ENCODE results near the gene PTPRG.

Gene PTPRG

DNA sequence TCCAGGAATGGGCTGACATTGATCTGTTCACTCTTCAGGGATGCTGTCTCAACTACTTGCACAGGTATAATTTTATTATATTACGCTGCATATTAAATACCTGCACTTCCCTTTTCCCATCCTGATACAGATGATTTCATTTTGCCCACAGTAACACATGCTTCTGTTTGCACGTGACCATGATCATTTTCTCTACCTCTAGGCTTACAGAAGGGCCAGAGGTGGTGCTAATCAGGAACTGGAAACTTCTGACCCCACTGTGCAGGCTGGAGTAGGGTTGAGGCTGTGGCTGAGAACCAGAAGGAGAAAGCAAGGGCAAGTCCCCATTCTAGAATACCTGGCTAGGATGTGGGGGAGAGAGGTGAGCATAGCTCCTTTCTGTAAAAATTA lies 304.8 kb downstream of the PTPRG start:
- DNase-seq (ENCODE audit: low spot score): no peak

DNA sequence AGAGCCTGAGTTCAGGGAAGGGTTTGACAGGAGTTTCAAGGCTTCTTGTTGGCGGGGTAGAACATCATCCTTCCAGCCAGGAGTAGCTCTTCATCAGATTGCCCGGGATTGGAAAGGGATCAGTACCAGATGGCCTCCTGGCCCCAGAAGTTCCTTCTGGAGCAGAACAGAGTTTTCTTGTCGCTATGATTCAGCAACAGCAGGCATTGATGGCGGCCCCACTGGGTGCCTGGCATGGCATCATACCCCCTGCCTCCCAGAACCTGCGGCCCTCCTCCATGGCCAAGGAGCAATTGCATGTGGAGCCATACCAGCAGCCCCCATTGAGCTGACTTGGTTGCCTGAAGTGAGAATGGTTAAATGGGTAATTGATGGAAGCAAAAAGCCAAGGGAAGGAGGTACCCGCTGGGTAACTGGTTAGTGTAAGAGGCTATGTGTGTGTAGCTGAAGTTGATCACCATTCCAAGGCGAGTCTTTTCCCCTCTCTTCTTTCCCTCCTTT lies 305.6 kb downstream of the PTPRG start:
- DNase-seq (ENCODE audit: low spot score): no peak

DNA sequence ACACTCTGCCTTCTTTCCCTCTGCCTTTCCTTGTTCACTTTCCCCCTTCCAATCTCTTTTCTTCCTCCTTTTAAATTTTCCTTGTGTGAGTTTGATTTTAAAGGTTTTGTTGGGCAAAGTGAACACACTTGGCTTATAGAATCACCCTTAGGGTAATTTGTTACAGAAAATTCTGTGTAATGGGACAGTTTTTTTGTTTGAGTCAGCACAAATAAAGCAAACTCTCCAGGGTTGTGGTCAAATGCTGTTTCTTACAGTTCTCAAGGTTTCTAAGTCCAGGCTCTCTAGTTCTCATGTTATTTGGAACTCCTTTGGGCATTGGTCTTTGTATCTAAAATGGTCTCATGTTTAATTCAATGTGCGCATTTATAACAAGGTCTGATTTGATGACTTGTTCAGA lies 307.1 kb downstream of the PTPRG start:
- no peak for DNase-seq (ENCODE audit: low spot score)

DNA sequence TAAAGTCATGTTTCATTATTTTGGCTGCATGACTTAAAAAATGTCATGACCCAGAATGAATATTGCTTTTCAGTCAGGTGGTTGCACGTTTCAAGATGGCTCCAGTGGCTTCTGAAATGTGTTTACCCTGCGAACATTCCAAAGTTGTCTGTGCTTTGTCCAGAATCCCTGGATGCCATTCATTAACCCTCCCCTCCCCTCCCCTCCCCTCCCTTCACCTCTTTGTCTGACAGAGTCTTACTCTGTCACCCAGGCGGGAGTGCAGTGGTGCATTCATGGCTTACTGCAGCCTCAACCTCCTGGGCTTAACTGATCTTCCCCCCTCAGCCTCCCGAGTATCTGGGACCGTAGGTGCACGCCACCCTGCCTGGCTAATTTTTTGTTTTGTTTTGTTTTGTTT lies 308.0 kb downstream of the PTPRG start:
- DNase-seq (ENCODE audit: low spot score): no peak

DNA sequence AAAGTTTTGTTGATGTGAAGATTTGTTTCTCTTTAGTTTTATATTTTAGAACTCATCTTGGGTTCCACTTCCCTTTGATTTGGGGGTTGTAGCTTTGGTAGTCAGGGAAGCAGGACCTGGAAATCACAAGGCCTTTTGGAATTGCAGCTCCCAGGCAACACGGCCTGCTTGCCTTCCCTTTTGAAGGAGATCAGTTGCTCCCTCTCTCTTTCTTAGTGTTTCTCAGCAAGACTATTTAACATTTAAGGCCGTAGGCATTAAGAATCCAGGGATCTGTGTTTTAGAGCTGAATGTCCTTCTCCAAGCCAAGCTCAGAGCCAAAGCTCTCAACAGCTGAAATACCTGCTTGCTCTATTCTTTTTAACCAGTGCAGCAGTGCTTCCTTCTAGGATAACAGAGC lies 310.3 kb downstream of the PTPRG start:
- DNase-seq (ENCODE audit: low spot score): no peak

DNA sequence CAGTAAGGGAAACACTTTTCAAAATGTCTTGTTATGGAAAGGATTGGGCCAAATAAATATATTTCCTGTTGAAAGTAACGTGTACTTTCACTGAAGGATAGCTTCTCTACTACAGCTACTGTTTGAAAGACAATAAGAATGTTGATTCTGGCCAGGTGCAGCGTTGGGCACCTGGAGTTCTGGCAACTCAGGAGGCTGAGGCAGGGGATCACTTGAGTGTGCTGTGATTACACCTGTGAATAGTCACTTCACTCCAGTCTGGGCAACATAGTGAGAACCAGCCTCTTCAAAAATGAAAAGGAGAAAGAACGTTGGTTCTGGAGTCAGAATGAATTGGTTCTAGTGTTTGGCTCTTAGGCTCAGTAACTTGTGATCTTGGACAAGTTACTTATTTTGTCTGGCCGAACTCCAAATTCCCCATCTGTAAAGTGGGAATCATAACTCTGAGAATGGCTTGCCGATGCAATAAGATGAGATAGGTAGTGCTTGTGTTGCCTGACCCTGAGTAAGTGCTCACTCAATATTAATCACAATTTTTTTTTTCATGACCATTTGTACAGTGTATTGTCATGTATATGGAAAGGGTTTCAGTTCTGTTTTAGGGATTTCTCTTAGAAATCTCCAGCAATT lies 310.8 kb downstream of the PTPRG start:
- no peak for DNase-seq (ENCODE audit: low spot score)

DNA sequence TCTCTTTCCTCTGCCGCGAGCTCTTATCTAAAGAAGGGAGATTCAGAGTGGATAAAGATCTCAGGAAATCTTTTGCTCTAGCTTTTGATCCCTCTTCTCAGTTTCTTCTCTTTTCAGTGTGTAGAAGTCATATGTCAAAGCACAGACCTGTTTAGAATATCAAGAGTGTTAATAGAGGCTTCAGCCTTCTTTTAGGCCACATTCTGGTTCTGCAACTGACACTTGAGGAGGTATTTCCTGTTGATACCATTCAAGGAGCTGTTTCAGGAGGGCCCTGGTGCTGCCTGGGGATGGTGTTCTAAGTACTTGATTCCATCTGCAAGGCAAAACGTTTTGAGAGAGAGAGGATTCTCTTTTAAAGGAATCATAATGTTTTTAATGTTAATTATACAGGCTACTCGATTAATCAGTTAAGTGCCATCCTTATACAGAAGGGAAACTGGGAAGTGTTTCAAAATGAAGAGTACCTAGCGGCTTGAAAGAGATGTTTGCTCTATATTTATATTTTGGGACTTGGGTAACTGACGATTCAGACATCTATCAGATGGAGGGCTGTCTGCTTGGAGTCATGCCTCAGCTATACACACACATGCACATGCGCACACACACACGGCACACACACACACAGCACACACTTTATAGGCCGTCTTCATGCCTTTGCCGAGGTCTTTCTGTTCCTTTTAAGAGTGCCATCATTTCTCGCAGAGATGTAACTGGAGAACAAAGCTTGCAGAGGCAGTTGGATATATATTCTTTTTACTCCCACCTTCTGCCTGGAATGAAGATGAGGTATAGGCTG lies 313.9 kb downstream of the PTPRG start:
- no peak for DNase-seq (ENCODE audit: low spot score)

DNA sequence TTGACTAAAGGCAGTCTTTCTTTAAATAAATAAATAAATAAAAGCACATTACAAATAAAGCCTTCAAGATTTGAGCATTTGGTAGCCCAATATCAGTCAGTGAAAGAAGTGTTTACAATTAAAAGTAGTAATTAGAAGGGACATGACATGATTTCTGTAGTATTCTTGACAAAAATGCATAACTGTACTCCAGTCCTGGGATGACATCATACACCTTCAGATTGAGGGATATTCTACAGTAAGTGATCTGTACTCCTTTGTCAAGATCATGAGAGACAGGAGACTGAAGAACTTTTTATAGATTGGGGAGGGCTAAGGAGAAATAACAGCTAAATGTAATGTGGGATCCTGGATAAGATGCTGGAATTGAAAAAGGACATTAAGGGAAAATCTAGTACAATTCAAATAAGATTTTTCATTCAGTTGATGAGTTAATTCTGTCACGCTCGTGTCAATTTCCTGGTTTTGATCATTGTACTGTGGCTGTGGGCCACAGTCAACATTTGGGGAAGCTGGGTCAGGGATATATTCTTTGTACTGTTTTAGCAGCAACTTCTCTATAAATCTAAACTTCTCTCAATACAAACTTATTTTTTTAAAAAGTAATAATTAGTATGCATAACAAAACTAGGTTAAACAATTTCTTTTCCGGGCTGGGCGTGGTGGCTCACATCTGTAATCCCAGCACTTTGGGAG lies 314.8 kb downstream of the PTPRG start:
- DNase-seq (ENCODE audit: low spot score): no peak

DNA sequence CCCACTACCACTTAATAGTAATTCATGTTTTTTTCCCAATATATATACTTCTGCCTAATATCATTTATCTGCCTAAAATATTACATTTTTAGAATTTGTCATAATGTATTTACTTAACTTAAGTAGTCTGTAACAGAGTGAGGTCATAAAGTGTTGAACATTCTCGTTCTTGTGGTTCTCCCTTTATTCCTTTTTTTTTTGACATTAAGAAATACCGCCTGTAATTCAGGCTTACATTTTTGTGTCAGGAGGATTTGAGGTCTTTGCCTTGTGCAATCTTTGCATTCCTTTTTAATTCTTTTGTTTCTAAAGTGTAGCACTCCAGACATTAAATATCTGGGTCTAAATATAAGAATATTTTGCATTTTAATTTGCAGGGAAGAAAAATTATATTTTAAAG lies 315.4 kb downstream of the PTPRG start:
- DNase-seq (ENCODE audit: low spot score): no peak

DNA sequence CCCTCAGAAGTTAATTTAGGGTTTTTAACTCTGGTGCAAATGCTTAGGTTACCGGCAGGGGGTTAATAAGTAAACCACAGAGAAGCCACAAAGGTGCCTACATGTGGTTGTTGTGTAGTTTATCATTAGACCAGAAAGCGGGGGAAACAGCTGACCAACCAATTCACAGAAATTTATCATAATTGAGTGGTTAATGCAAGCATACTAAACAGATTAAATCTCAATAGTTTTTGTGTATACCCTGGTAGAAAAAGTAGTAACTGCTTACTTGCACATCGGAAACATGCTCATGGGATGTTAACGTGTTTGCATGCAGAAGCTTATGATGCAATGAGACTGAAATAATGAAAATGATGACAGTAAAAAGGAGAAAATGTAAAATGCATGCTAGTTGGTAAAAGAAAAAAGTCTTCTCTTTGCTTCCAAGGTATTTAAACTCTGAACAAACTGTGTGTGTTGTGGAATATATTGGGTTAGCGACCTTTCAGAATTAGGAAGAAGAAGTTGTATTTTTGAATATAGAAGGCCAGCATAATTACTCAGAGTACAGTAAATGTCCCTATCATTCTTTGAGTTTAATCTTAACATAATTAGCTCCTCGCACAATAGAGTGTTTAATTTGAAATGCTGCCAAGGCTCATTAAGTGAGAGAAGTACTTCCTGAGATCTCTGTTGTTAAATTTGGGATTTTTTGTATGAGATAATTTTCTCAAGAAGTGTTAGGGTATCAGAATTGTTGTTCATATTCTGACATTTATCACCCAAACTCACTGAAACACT lies 316.2 kb downstream of the PTPRG start:
- DNase-seq (ENCODE audit: low spot score): no peak

DNA sequence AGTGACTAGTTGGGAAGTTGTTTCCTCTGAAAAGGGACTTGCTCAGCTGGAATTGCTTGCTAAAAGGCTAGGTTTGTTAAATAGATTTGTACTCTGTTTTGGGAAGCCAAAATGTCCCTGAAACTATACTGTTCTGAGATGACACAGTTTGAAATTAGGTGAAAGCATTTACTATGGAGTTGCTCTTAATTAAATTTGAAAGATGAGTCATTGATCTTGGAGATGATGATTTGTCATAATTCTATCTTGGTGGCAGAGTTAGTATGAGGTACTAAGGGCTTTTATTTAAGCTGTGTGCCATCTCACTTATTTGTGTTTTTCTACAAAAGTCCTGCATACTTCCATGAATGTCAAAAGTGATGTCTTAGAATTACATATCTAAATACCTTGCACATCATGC lies 320.9 kb downstream of the PTPRG start:
- DNase-seq (ENCODE audit: low spot score): no peak

DNA sequence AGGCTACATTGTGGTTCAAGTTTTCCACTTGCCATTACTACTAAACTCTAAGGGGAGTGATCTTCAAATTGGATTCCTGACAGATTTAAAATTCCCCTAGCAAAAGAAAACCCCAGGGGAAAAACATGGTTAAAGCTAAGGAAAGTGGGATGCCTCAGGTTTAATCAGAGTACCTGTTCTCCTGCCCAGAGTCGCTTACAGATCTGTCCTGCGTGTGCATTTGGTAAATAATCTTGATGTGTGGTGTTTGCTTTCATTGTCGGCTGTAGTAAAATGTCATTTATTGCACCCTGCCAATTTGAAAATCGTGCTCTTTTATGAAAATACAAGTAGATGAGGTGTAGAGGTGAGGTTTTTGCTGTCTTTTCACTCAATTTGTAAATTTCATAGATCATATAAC lies 323.4 kb downstream of the PTPRG start:
- DNase-seq (ENCODE audit: low spot score): no peak

DNA sequence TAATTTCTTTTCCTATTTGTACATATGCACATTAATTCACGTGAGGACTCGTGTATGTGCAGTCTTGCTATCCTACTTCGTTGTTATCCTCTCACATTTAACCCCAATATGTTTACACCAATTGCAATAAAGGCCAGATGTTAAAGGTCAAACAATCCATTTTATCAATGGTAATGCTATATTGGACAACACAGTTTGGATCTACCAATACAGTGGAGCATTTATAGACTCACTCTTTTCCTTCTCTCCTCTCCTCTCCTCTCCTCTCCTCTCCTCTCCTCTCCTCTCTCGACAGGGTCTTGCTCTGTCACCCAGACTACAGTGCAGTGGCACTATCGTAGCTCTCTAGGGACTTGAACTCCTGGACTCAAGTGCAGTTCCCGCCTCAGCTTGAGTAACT lies 324.0 kb downstream of the PTPRG start:
- no peak for DNase-seq (ENCODE audit: low spot score)

DNA sequence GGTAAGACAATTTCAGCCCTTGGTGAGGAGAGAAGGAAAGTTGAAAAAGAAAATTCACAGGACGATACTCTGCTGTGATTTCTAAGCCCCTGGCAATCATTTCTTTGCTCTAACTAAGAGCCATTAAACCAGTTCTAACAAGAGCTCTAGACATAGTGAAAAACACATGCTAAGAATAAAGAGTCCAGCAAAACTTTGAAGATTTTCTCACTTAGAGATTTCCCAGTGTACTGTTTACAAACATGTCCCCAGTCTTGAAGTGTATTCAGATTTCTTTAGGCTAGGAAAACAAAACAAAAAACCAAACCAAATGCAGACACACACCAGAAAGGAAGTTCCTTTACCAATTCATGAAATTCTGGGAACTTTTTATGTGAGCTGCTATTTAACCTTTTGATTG lies 325.8 kb downstream of the PTPRG start:
- DNase-seq (ENCODE audit: low spot score): no peak

DNA sequence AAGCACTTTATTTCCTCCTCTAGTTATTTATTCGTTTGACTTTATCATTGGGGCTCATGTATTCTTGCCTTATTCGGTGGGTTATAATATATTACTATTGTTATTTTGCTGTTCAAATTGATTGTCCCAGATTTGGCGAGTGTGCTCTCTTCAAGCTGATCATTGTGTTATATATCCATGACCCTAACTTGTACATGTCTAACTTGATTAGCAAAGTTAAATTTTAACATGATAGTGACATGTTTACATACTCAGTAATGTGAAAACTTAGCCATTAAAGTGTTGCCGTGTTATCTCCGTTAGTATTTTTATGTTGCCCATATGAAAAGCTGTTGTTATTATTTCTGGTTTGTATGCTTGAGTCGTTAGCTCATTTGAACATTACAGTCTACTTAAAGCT lies 327.9 kb downstream of the PTPRG start:
- no peak for DNase-seq (ENCODE audit: low spot score)

DNA sequence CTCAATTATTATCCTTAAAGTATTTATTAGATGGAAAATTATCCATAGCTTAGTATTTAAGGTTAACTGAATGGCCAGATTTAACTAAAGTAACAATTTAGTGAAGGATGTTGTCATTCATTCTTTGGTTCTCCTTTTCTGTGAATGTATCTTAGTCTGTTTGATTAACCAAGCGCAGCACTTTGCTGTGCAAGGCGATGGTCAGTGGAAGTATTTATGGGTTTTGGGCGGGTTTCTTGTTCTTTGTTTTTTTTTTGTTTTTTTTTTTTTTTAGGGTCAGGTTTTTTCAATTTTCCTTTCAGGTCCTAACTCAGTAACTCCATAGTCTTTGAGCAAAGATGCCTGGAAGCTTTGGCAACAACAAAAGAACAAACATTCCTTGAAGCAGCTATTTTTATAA lies 328.8 kb downstream of the PTPRG start:
- DNase-seq (ENCODE audit: low spot score): no peak

DNA sequence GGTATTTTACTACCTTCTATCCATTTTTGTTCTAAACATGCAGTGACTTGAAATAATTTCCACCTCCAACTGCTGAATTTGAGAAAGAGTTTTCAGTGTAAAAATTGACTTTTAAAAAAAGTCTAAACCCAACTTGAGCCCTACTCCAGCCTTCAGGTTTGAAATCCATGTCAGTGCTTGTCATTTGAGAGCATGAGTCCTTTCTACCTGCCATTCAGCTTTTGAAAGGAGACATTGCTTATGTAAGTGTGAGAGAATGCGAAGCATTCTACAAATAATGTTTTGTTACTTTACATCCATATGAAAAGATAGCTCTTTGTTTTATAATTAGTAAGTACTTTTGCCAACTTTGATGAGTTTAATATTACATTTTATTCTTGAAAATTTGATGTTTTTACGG lies 329.2 kb downstream of the PTPRG start:
- DNase-seq (ENCODE audit: low spot score): no peak

DNA sequence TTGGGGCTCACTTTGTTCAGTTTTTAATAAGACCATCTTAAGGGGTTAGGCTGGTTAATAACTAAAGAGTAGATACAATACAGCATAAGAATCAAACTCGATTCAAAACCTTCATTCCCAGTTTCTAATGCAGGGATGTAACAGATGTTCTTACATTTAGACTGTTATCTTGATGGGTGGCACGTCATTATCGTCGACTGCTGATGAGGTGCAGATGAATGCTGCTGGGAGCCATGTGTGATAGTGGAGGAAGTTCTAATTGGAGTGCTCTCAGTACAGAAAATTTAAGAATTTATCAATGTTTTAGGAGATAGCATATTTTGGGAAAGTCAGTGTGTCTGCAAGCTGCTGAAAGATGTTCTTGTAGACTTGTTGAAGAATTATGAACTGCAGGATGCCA lies 331.5 kb downstream of the PTPRG start:
- no peak for DNase-seq (ENCODE audit: low spot score)

DNA sequence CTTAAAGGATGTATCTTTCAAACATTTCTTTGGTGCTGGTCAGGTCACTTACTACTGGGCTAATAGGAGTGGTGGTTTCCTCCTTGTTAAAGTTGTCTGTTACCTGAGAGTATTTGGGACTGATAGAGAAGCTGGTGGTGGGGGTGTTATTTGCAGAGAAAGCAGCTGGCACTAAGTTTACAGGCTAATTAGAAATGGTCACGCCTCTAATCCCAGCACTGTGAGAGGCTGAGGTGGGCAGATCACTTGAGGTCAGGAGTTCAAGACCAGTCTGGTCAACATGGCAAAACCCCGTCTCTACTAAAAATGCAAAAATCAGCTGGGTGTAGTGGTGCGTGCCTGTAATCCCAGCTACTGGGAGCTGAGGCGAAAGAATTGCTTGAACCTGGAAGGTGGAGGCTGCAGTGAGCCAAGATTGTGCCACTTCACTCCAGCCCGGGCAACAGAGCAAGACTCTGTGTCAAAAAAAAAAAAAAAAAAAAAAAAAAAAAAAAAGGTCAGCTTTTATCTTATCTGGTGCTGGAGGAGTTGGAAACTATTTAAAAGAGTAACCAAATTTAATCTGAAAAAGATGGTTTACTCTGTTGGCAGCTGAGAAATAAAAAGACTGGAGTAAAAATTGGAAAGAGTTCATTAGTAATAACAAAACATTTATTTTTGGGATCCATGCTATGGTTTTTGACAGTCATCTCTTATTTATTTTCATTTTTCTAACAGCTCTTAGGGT lies 332.6 kb downstream of the PTPRG start:
- DNase-seq (ENCODE audit: low spot score): no peak

DNA sequence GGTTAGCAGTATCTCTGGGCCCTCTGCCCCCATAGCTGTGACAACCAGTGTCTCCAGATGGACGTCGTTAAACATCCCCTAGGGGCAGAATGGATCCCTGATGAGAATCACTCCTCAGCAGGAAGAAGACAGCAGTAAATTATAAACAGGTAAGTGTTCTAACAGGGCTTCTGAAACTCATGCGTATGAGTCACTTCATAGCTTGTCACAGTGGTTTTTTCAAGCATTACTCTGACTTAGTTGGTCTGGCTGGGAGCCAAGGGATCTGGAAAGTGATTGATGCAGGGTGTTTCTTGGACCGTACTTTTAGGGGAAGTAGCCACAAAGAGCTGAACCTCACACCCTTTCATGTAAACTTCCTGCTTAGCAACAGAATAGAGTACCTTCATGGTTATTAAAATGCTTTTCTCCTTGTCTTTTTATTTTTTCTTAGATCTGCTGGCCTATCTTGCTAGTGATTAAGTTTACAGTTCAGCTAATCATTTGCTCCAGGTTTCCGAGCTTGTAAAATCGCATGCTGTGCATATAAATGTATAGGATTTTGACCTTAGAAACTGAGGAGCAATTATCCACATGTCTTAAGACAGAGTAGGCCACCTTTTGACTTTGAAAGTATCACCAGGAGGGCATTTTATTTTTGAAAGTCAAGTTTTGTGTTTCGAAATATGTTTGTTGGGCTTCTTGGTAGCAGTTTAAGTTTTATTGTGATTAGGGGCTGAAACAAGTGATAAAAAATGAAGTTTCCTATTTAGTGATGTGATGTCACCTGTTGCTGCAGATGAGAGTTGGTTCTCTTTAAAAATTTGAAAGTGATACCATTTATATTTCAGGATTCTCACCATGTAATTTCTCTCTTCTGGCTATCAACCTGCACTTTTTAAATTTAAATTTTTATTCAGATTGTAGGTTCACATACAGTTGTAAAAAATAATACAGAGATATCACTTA lies 333.9 kb downstream of the PTPRG start:
- DNase-seq (ENCODE audit: low spot score): peak; percentile 39

DNA sequence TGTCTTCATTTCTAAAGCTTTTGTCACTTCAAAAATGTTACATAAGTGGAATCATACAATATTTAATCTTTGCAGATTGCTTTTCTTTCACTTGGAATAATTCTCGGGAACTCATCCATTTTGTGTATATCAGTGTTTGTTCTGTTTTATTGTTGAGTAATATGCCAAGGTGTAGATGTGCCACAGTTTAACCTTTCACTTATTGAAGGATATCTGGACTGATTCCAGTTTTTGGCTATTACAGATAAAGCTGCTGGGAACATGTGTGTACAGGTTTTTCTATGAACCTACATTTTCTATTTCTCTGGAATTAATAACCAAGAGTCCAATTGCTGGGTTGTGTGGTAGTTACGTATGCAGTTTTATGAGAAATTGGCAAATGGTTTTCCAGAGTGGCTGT lies 334.9 kb downstream of the PTPRG start:
- DNase-seq (ENCODE audit: low spot score): no peak

Data from CD4-positive, alpha-beta T cell treated with Interleukin-15 for 4 hours (primary cell).